ENCODE measurements around the gene ELP1.

- TF ChIP-seq, protein P1, sequence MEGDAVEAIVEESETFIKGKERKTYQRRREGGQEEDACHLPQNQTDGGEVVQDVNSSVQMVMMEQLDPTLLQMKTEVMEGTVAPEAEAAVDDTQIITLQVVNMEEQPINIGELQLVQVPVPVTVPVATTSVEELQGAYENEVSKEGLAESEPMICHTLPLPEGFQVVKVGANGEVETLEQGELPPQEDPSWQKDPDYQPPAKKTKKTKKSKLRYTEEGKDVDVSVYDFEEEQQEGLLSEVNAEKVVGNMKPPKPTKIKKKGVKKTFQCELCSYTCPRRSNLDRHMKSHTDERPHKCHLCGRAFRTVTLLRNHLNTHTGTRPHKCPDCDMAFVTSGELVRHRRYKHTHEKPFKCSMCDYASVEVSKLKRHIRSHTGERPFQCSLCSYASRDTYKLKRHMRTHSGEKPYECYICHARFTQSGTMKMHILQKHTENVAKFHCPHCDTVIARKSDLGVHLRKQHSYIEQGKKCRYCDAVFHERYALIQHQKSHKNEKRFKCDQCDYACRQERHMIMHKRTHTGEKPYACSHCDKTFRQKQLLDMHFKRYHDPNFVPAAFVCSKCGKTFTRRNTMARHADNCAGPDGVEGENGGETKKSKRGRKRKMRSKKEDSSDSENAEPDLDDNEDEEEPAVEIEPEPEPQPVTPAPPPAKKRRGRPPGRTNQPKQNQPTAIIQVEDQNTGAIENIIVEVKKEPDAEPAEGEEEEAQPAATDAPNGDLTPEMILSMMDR (IDR thresholded peaks at IDR 0.05) = no peak
- TF ChIP-seq MXD4 (CRISPR knock-in tag; IDR thresholded peaks at IDR 0.05; ENCODE audit: borderline replicate concordance) (no peak), TEAD1 (CRISPR knock-in tag; IDR thresholded peaks at IDR 0.05) (no peak), USF2 (CRISPR knock-in tag; IDR thresholded peaks at IDR 0.05) (no peak)
Measured at GRCh38 chr9:108967916-108968315, 34.0 kb upstream of the ELP1 start.

All from WTC11 (cell line).